K562 (cell line): ENCODE results near the gene CBLC. TPM values are rescaled to one million over a fixed set of nuclear protein-coding genes. Genes with fewer than 3 reads are reported as not detected.
A peak's percentile ranks its signal among the peaks of the same experiment; 100 is the strongest.

Source experiments
- CREB3 ChIP-seq: fragments of 450-650 bp; conservative IDR thresholded peaks from 2 replicates; pipeline ENCODE4 v1.6.1; 2016; ENCODE audit warnings: missing genetic modification characterization, low read depth, mild to moderate bottlenecking, missing compliant biosample characterization, moderate library complexity
- EWSR1 ChIP-seq: fragments of 450-650 bp; IDR thresholded peaks from 2 replicates; pipeline ENCODE4 v1.6.1; 2018; ENCODE audit warnings: borderline replicate concordance, mild to moderate bottlenecking, low read depth, moderate library complexity; ENCODE audit not compliant: partially characterized antibody
- HDAC8 ChIP-seq: fragments of 450-650 bp; IDR thresholded peaks from 2 replicates; pipeline ENCODE4 v1.6.1; 2016; ENCODE audit warnings: mild to moderate bottlenecking, missing genetic modification characterization, moderate library complexity, missing compliant biosample characterization
- JUND ChIP-seq, 2 experiments: IDR thresholded peaks; 2 replicates in 1 of 2; 3 replicates in 1 of 2; pipeline ENCODE4 v1.6.1; 2011; ENCODE audit warnings: borderline replicate concordance in 2 of 2, low read depth in 2 of 2, low read length in 2 of 2, improper control_type of control experiment in 1 of 2, missing biosample characterization in 1 of 2, missing genetic modification characterization in 1 of 2, missing genetic modification reagents in 1 of 2
- MAFF ChIP-seq: IDR thresholded peaks from 2 replicates; pipeline ENCODE4 v1.6.1; 2012; ENCODE audit warnings: low read length, improper control_type of control experiment
- MXI1 ChIP-seq: IDR thresholded peaks from 2 replicates; pipeline ENCODE4 v1.6.1; 2011; ENCODE audit warnings: low read depth, mild to moderate bottlenecking, improper control_type of control experiment, low read length
- NEUROD1 ChIP-seq: fragments of 150-350 bp; IDR thresholded peaks from 2 replicates; pipeline ENCODE4 v1.6.1; 2014; ENCODE audit warnings: borderline replicate concordance, low read length, low read depth; ENCODE audit not compliant: partially characterized antibody
- PCBP1 ChIP-seq: fragments of 200-400 bp; formaldehyde crosslinking; IDR thresholded peaks from 2 replicates; pipeline ENCODE4 v1.6.1; 2018; ENCODE audit warnings: mild to moderate bottlenecking, low read depth, low read length; ENCODE audit not compliant: poor library complexity, severe bottlenecking
- SIRT6 ChIP-seq: IDR thresholded peaks from one replicate; pipeline ENCODE4 v1.6.1; 2012; ENCODE audit warnings: low read depth, mild to moderate bottlenecking, control low read depth, inconsistent platforms, low read length, moderate library complexity
- SRSF7 ChIP-seq: fragments of 200-400 bp; formaldehyde crosslinking; optimal IDR thresholded peaks from 2 replicates; pipeline ENCODE3; 2017; ENCODE audit warnings: mild to moderate bottlenecking, low read depth, low read length
- U2AF2 ChIP-seq: fragments of 200-400 bp; formaldehyde crosslinking; optimal IDR thresholded peaks from 2 replicates; pipeline ENCODE3; 2017; ENCODE audit warnings: low read depth, mild to moderate bottlenecking, low read length
- ZNF140 ChIP-seq: fragments of 250-450 bp; sonication (Bioruptor Pico); IDR thresholded peaks from 2 replicates; pipeline ENCODE4 v1.8.0; 2021; ENCODE audit warnings: moderate library complexity, mild to moderate bottlenecking, inconsistent platforms
- ZNF184 ChIP-seq: sonication (generic); formaldehyde crosslinking; IDR thresholded peaks from 2 replicates; pipeline ENCODE4 v1.5.0; 2020; ENCODE audit warnings: missing genetic modification reagents
- ZNF431 ChIP-seq: sonication (generic); formaldehyde crosslinking; IDR thresholded peaks from 2 replicates; pipeline ENCODE4 v1.8.0; 2022; ENCODE audit warnings: mild to moderate bottlenecking, missing genetic modification reagents
- polyA plus RNA-seq, 8 experiments: library from polyadenylated mRNA; depleted of rRNA in 4 of 8; stranded (reverse) in 5 of 8; unstranded in 3 of 8; fragments of >200 nt; fragmentation: Nextera tagmentation in 2 of 8; fragmentation: Illumina TruSeq in 1 of 8; extraction: Ambion mirVana in 2 of 8; extraction: Trizol in 1 of 8; gene quantifications; 2 replicates each; pipeline versions ENCODE4 v1.2.1 to v1.2.3, GENCODE V29; 2011 to 2014; ENCODE audit warnings: inconsistent platforms in 1 of 8, missing spikeins in 1 of 8
- total RNA-seq, 7 experiments: library from RNA; depleted of rRNA in 6 of 7; stranded (reverse); fragments of >200 nt in 6 of 7; fragmentation: Illumina TruSeq in 2 of 7; extraction: Trizol in 2 of 7; gene quantifications; 2 replicates each; pipeline versions ENCODE4 v1.2.1 to v1.2.3, GENCODE V29; 2011 to 2021; ENCODE audit warnings: low replicate concordance in 1 of 7
- TF ChIP-seq, protein P1 (sequence below): fragments of 250-450 bp; sonication (Bioruptor Pico); IDR thresholded peaks from 2 replicates; pipeline ENCODE4 v1.8.0; 2022; ENCODE audit warnings: moderate library complexity, mild to moderate bottlenecking, inconsistent platforms
- TF ChIP-seq, protein P2 (sequence below): sonication (generic); formaldehyde crosslinking; IDR thresholded peaks from 2 replicates; pipeline ENCODE4 v1.8.0; 2022; ENCODE audit warnings: mild to moderate bottlenecking, missing genetic modification reagents
- TF ChIP-seq, protein P3 (sequence below), 2 experiments: fragments of 450-650 bp in 1 of 2; IDR thresholded peaks; 2 replicates each; pipeline ENCODE4 v1.6.1; 2011 to 2017; ENCODE audit warnings: low read depth in 2 of 2, antibody characterized with exemption in 1 of 2, borderline replicate concordance in 1 of 2, low read length in 1 of 2, mild to moderate bottlenecking in 1 of 2, mixed read lengths in 1 of 2; ENCODE audit not compliant: control insufficient read depth in 1 of 2

Gene CBLC
- total and polyA plus RNA-seq, 9 of the 15 experiments (the other 6 are each of a cell fraction or from before 2014, with no cell fraction given): 0.09 TPM; not detected in 8

DNA sequence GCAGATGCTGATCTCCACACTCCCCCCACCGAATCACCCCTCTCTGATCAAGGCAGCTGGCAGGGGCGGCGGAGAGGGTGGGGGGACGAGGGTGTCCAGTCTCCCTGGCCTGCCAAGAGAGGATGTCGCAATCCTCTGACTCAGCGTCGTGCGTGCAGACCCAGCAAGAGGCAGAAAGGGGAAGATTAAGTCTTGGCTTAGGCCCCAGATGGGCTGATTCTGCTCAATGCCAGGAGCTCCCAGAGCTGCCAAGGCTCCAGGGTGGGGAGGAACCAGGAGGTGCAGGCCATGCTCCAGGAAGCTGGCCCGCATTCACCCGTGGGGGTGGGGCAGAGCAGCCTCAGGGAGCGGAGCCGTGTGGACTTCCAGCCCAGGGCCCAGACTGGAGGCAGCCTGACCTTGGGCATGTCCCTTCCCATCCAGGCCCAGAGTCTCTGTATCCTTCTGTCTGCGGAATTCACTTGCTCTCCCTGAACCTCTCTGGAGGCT is 35.8 kb upstream of the CBLC start (continued):
- TF ChIP-seq MAFF (peak; percentile 52; the same call in 1 of the 2 replicates), ZNF184 (CRISPR knock-in tag) (no peak), ZNF140 (no peak), U2AF2 (no peak), SIRT6 (no peak), PCBP1 (no peak), CREB3 (tag) (peak; percentile 77), NEUROD1 (peak; percentile 68), HDAC8 (tag) (no peak), JUND (IDR thresholded peaks at IDR 0.05; ENCODE audit: borderline replicate concordance, low read depth, low read length) (peak; percentile 97), JUND (tag; IDR thresholded peaks at IDR 0.05; ENCODE audit: borderline replicate concordance, low read depth, low read length) (peak; percentile 94; the same call in 2 of the 3 replicates), ZNF431 (no peak), MXI1 (no peak), EWSR1 (no peak), SRSF7 (no peak)
- TF ChIP-seq, protein P1, sequence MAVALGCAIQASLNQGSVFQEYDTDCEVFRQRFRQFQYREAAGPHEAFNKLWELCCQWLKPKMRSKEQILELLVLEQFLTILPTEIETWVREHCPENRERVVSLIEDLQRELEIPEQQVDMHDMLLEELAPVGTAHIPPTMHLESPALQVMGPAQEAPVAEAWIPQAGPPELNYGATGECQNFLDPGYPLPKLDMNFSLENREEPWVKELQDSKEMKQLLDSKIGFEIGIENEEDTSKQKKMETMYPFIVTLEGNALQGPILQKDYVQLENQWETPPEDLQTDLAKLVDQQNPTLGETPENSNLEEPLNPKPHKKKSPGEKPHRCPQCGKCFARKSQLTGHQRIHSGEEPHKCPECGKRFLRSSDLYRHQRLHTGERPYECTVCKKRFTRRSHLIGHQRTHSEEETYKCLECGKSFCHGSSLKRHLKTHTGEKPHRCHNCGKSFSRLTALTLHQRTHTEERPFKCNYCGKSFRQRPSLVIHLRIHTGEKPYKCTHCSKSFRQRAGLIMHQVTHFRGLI (CRISPR knock-in tag): no peak
- TF ChIP-seq, protein P2, sequence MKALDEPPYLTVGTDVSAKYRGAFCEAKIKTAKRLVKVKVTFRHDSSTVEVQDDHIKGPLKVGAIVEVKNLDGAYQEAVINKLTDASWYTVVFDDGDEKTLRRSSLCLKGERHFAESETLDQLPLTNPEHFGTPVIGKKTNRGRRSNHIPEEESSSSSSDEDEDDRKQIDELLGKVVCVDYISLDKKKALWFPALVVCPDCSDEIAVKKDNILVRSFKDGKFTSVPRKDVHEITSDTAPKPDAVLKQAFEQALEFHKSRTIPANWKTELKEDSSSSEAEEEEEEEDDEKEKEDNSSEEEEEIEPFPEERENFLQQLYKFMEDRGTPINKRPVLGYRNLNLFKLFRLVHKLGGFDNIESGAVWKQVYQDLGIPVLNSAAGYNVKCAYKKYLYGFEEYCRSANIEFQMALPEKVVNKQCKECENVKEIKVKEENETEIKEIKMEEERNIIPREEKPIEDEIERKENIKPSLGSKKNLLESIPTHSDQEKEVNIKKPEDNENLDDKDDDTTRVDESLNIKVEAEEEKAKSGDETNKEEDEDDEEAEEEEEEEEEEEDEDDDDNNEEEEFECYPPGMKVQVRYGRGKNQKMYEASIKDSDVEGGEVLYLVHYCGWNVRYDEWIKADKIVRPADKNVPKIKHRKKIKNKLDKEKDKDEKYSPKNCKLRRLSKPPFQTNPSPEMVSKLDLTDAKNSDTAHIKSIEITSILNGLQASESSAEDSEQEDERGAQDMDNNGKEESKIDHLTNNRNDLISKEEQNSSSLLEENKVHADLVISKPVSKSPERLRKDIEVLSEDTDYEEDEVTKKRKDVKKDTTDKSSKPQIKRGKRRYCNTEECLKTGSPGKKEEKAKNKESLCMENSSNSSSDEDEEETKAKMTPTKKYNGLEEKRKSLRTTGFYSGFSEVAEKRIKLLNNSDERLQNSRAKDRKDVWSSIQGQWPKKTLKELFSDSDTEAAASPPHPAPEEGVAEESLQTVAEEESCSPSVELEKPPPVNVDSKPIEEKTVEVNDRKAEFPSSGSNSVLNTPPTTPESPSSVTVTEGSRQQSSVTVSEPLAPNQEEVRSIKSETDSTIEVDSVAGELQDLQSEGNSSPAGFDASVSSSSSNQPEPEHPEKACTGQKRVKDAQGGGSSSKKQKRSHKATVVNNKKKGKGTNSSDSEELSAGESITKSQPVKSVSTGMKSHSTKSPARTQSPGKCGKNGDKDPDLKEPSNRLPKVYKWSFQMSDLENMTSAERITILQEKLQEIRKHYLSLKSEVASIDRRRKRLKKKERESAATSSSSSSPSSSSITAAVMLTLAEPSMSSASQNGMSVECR: no peak
- TF ChIP-seq, protein P3, sequence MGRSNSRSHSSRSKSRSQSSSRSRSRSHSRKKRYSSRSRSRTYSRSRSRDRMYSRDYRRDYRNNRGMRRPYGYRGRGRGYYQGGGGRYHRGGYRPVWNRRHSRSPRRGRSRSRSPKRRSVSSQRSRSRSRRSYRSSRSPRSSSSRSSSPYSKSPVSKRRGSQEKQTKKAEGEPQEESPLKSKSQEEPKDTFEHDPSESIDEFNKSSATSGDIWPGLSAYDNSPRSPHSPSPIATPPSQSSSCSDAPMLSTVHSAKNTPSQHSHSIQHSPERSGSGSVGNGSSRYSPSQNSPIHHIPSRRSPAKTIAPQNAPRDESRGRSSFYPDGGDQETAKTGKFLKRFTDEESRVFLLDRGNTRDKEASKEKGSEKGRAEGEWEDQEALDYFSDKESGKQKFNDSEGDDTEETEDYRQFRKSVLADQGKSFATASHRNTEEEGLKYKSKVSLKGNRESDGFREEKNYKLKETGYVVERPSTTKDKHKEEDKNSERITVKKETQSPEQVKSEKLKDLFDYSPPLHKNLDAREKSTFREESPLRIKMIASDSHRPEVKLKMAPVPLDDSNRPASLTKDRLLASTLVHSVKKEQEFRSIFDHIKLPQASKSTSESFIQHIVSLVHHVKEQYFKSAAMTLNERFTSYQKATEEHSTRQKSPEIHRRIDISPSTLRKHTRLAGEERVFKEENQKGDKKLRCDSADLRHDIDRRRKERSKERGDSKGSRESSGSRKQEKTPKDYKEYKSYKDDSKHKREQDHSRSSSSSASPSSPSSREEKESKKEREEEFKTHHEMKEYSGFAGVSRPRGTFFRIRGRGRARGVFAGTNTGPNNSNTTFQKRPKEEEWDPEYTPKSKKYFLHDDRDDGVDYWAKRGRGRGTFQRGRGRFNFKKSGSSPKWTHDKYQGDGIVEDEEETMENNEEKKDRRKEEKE (IDR thresholded peaks at IDR 0.05; ENCODE audit: borderline replicate concordance in 1 of 2, control insufficient read depth in 1 of 2, low read depth in 2 of 2, low read length in 1 of 2): no peak
